GM12878 (cell line): Measurements from ENCODE around the gene ABCC1. TPM values are rescaled to one million over a fixed set of nuclear protein-coding genes. Genes with fewer than 3 reads are reported as not detected.

ENCODE experiments used
- ATAC-seq: fragments of 200-7000 bp; cut with Tn5 transposase; 3 replicates; pipeline ENCODE4 v1.9.1; 2020; ENCODE audit warnings: mild to moderate bottlenecking, moderate library complexity
- BruUV-seq: library from RNA; stranded (reverse); fragments of 400-500 nt; replicated peaks from 2 replicates; lab custom pipeline; 2021; lab: Mats Ljungman, UMichigan
- CTCF ChIA-PET: fragments of 300-600 bp; sonication (Branson Sonifier 250); formaldehyde crosslinking; extraction: SDS; loops from one replicate; lab custom pipeline; 2021; ENCODE audit warnings: inconsistent platforms; lab: Yijun Ruan, JAX
- POLR2A ChIA-PET: fragments of 350-600 bp; formaldehyde crosslinking; extraction: SDS; loops from one replicate; lab custom pipeline; 2021; ENCODE audit warnings: inconsistent platforms; lab: Charles Lee
- RAD21 ChIA-PET: fragments of 300-600 bp; sonication (Branson Sonifier 250); formaldehyde crosslinking; loops from one replicate; lab custom pipeline; 2023; ENCODE audit warnings: antibody characterized with exemption; ENCODE audit not compliant: unreplicated experiment; lab: Charles Lee
- SMC1A ChIA-PET: fragments of 300-600 bp; sonication (Branson Sonifier 250); formaldehyde crosslinking; loops from one replicate; lab custom pipeline; 2023; ENCODE audit not compliant: unreplicated experiment, uncharacterized antibody; lab: Charles Lee
- DNase-seq: peaks from one replicate; pipeline ENCODE4 v3.0.0-alpha.2; 2011; ENCODE audit warnings: low read depth, low spot score
- FAIRE-seq: peaks from 3 replicates; lab custom pipeline; 2011; peaks lifted over from hg19 to GRCh38; lab: Jason Lieb, UNC
- H2AFZ ChIP-seq: 2 replicates; pipeline ENCODE4 v1.6.0; 2011; ENCODE audit warnings: low read depth, low read length, control low read depth; ENCODE audit not compliant: control insufficient read depth
- H3K27ac ChIP-seq: 2 replicates; pipeline ENCODE4 v1.5.1; 2011; ENCODE audit warnings: control low read depth; ENCODE audit not compliant: control insufficient read depth, insufficient read depth
- H3K27me3 ChIP-seq, 2 experiments: replicated peaks in 1 of 2; 2 replicates each; pipeline versions ENCODE4 v1.6.0 to v1.6.1; 2011; ENCODE audit warnings: low read length in 1 of 2; ENCODE audit not compliant: control insufficient read depth in 2 of 2, insufficient read depth in 2 of 2
- H3K36me3 ChIP-seq, 2 experiments: 2 replicates each; pipeline ENCODE4 v1.5.1; 2011; ENCODE audit warnings: low read length in 1 of 2; ENCODE audit not compliant: control insufficient read depth in 2 of 2, insufficient read depth in 2 of 2
- H3K4me1 ChIP-seq: 2 replicates; pipeline ENCODE4 v1.6.1; 2011; ENCODE audit warnings: mild to moderate bottlenecking, low read length, moderate library complexity, mixed read lengths; ENCODE audit not compliant: control insufficient read depth, insufficient read depth
- H3K4me2 ChIP-seq: 2 replicates; pipeline ENCODE4 v1.6.0; 2011; ENCODE audit warnings: control low read depth; ENCODE audit not compliant: control insufficient read depth, insufficient read depth
- H3K4me3 ChIP-seq: fragments of 200-600 bp; sonication (generic); 2 replicates; pipeline ENCODE4 v1.5.1; 2016
- H3K79me2 ChIP-seq: 2 replicates; pipeline ENCODE4 v1.6.0; 2011; ENCODE audit warnings: low read length; ENCODE audit not compliant: control insufficient read depth, insufficient read depth
- H3K9ac ChIP-seq: 2 replicates; pipeline ENCODE4 v1.8.0; 2011; ENCODE audit warnings: low read length, control low read depth, mixed read lengths; ENCODE audit not compliant: control insufficient read depth, insufficient read depth
- H3K9me3 ChIP-seq: replicated peaks from 3 replicates; pipeline ENCODE4 v1.5.1; 2011; ENCODE audit warnings: mild to moderate bottlenecking, low read length; ENCODE audit not compliant: control insufficient read depth, insufficient read depth
- H4K20me1 ChIP-seq: 2 replicates; pipeline ENCODE4 v1.6.0; 2011; ENCODE audit not compliant: control insufficient read depth, insufficient read depth
- CHD1 ChIP-seq: IDR thresholded peaks from 2 replicates; pipeline ENCODE4 v1.6.1; 2012; ENCODE audit warnings: low read depth, low read length, improper control_type of control experiment
- EGR1 ChIP-seq, 2 experiments: IDR thresholded peaks; 1 replicate in 1 of 2; 2 replicates in 1 of 2; pipeline ENCODE4 v1.6.1; 2011 to 2012; ENCODE audit warnings: low read depth in 2 of 2, low read length in 2 of 2, borderline replicate concordance in 1 of 2, mild to moderate bottlenecking in 1 of 2, moderate library complexity in 1 of 2
- IRF3 ChIP-seq: fragments of 450-650 bp; IDR thresholded peaks from 2 replicates; pipeline ENCODE4 v1.6.1; 2014; ENCODE audit warnings: mild to moderate bottlenecking
- JUNB ChIP-seq: IDR thresholded peaks from 2 replicates; pipeline ENCODE4 v1.6.1; 2016; ENCODE audit warnings: antibody characterized with exemption, mild to moderate bottlenecking
- NFIC ChIP-seq: IDR thresholded peaks from 2 replicates; pipeline ENCODE4 v1.6.1; 2012; ENCODE audit warnings: low read depth, mild to moderate bottlenecking, inconsistent platforms, low read length, moderate library complexity
- NKRF ChIP-seq: fragments of 450-650 bp; conservative IDR thresholded peaks from 2 replicates; pipeline ENCODE4 v1.6.1; 2017; ENCODE audit warnings: mild to moderate bottlenecking, moderate library complexity
- SMAD5 ChIP-seq: IDR thresholded peaks from 2 replicates; pipeline ENCODE4 v1.6.1; 2016; ENCODE audit warnings: antibody characterized with exemption, low read depth
- ZBTB40 ChIP-seq: fragments of 450-650 bp; IDR thresholded peaks from 2 replicates; pipeline ENCODE4 v1.6.1; 2016; ENCODE audit warnings: mild to moderate bottlenecking, moderate library complexity, borderline replicate concordance
- ZNF384 ChIP-seq: IDR thresholded peaks from 2 replicates; pipeline ENCODE4 v1.6.1; 2012; ENCODE audit warnings: low read depth, mild to moderate bottlenecking, low read length, improper control_type of control experiment, borderline replicate concordance
- WGBS: methylation state at CpG from one replicate; pipeline ENCODE4 v1.1.6; 2016; ENCODE audit warnings: low lambda C conversion rate; ENCODE audit not compliant: insufficient replicate concordance, insufficient coverage; ENCODE audit errors: missing lambda C conversion rate; 5-methylcytosine and 5-hydroxymethylcytosine counted together
- in situ Hi-C: fragments of 300-500 bp; cut with MboI; formaldehyde crosslinking; loops from 9 replicates; pipeline ENCODE4 v1.14.3; 2018; ENCODE audit warnings: mixed read lengths
- intact Hi-C: fragments of 100-400 bp; cut with micrococcal nuclease; formaldehyde crosslinking; loops from one replicate; pipeline ENCODE4 v1.14.2; 2022; ENCODE audit not compliant: unreplicated experiment
- polyA plus RNA-seq, 11 experiments: library from polyadenylated mRNA; depleted of rRNA in 4 of 11; unstranded in 6 of 11; stranded (reverse) in 5 of 11; fragments of >200 nt; fragmentation: Nextera tagmentation in 4 of 11; fragmentation: Illumina TruSeq in 1 of 11; extraction: Ambion mirVana in 4 of 11; extraction: Trizol in 1 of 11; gene quantifications; 1 replicate in 1 of 11; 2 replicates in 10 of 11; pipeline versions ENCODE4 v1.2.1 to v1.2.3, GENCODE V29; 2011 to 2016; ENCODE audit warnings: inconsistent platforms in 2 of 11, missing spikeins in 2 of 11, low read depth in 1 of 11
- total RNA-seq, 4 experiments: library from RNA; depleted of rRNA in 3 of 4; stranded (reverse); fragments of >200 nt in 3 of 4; fragmentation: Illumina TruSeq in 1 of 4; extraction: Trizol in 1 of 4; gene quantifications; 2 replicates each; pipeline versions ENCODE4 v1.2.1 to v1.2.3, GENCODE V29; 2013 to 2021

Gene ABCC1
- total and polyA plus RNA-seq, 10 of the 15 experiments (the other 5 are each of a cell fraction or from before 2014, with no cell fraction given) = 3.2 to 44.6 (median 14.5) TPM

GRCh38 chr16:16013812-16014211 lies 64.4 kb downstream of the ABCC1 start:
- WGBS = 97% methylated on average over 6 of the region's 6 CpGs
- ChIA-PET SMC1A (interaction anchor here (0.6 to 1.4 kb wide), 5 partner anchors 10 to 125 kb away, joined by 3 to 6 read pairs (median 3); partner anchors contain the start of gene CEP20), RAD21 (interaction anchor here (1.0 kb wide), 1 partner anchor 63 kb away, joined by 3 read pairs; no protein-coding TSS in a partner anchor), POLR2A (no interaction called here), CTCF (no interaction called here)
- ATAC-seq = no peak
- Histone ChIP-seq H3K4me1 (peaks cover 4% of the 10 kb centered on the region; the same call in 1 of the 2 replicates), H2AFZ (no peak overlapping the region), H3K9me3 (no peaks in the 10 kb centered on the region), H3K79me2 (no peaks in the 10 kb centered on the region; the same call in none of the 2 replicates), H4K20me1 (no peaks in the 10 kb centered on the region), H3K36me3 (peaks cover 28 to 31% of the 10 kb centered on the region in 2 experiments), H3K4me3 (no peak overlapping the region), H3K27me3 (no peaks in the 10 kb centered on the region), H3K27ac (no peak overlapping the region), H3K4me2 (no peak overlapping the region), H3K9ac (no peak overlapping the region)
- TF ChIP-seq ZBTB40 (peak; percentile 81), NFIC (no peak), SMAD5 (no peak), CHD1 (no peak), NKRF (no peak), IRF3 (no peak), ZNF384 (no peak), EGR1 (IDR thresholded peaks at IDR 0.05; ENCODE audit: borderline replicate concordance in 1 of 2, low read depth in 2 of 2, low read length in 2 of 2) (no peak), JUNB (no peak)
- in situ Hi-C loops = no loop called here
- no TSS peak for BruUV-seq
- no peak for DNase-seq
- intact Hi-C loops = no loop called here
- no peak for FAIRE-seq
